HG03439 (cell line): Measurements from ENCODE around the gene ERMP1.
"Not testable (repeated sequence)": the region's sequence is repeated elsewhere in the genome, so short reads cannot be mapped to it uniquely, and the experiment has no call there.

Experiments used
- ATAC-seq: cut with Tn5 transposase; IDR thresholded peaks from one replicate; pipeline ENCODE4 v1.9.1; 2021; ENCODE audit warnings: mild to moderate bottlenecking, moderate library complexity; ENCODE audit not compliant: unreplicated experiment

The ERMP1 gene, protein sequence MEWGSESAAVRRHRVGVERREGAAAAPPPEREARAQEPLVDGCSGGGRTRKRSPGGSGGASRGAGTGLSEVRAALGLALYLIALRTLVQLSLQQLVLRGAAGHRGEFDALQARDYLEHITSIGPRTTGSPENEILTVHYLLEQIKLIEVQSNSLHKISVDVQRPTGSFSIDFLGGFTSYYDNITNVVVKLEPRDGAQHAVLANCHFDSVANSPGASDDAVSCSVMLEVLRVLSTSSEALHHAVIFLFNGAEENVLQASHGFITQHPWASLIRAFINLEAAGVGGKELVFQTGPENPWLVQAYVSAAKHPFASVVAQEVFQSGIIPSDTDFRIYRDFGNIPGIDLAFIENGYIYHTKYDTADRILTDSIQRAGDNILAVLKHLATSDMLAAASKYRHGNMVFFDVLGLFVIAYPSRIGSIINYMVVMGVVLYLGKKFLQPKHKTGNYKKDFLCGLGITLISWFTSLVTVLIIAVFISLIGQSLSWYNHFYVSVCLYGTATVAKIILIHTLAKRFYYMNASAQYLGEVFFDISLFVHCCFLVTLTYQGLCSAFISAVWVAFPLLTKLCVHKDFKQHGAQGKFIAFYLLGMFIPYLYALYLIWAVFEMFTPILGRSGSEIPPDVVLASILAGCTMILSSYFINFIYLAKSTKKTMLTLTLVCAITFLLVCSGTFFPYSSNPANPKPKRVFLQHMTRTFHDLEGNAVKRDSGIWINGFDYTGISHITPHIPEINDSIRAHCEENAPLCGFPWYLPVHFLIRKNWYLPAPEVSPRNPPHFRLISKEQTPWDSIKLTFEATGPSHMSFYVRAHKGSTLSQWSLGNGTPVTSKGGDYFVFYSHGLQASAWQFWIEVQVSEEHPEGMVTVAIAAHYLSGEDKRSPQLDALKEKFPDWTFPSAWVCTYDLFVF

DNA sequence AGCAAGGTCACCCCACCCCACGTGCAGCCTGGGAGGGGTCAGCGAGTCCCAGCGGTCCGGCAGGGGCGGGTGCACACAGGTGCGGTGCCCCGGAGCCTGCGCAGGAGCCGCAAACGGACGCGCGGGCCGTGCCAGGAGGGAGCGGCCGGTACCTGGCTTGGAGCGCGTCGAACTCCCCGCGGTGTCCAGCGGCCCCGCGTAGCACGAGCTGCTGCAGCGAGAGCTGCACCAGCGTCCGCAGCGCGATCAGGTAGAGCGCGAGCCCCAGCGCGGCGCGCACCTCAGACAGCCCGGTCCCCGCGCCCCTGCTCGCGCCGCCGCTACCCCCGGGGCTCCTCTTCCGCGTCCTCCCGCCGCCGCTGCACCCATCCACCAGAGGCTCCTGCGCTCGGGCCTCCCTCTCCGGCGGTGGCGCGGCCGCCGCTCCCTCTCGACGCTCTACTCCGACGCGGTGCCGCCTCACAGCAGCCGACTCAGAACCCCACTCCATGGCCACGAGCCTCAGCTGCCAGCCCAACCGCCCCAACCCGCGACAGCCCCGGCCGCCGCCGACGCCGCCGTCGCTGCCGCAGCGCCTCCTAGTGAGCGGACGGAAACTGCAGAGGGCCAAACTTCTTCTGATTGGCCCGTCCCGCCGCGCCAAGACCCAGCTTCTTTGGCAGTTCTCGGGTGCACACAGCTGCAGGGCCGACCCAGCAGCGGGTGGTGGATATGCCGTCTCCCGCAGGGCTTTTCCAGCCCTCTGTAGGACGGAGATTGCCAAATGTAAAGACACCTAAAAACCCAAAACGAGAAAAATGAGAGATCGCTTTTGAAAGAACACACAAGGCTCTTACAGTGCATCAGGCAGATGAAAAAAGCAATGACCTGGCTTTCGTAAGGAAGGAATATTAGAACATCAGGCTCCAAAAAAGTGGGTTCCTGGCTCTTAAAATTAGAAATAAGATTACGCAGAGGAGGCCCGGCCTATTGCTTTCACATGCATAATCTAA, at the start of gene ERMP1:
ERMP1 (minus strand) TSS at position 580 of the 992 bp plus-strand sequence; CDS start at position 490, 90 bp downstream.
- peak; percentile 89 for ATAC-seq

DNA sequence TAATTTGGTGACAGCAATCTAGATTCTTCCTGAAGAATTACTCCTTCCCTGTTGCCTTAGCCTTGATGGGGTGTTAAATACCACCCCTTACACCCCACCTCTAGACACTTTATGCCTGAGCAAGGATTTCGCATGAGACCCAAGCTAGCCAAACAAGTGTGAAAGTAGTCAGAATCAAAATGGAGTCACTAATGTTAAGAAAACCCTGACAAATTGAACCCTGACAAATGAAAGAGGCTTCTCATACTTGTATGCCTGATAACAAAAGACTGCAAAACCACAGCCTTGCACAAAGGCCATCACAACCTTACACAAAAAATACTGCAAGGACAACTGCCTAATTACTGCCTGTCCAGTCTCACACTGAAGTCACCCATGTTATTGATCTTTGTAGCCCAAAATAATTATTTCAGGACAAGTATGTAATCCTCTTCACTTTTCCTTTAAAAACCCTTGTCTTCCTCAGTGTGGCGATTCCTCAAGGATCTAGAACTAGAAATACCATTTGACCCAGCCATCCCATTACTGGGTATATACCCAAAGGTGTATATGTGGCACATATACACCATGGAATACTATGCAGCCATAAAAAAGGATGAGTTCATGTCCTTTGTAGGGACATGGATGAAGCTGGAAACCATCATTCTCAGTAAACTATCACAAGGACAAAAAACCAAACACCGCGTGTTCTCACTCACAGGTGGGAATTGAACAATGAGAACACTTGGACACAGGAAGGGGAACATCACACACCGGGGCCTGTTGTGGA, 49.5 kb upstream of the ERMP1 start:
- not testable (repeated sequence) for ATAC-seq

DNA sequence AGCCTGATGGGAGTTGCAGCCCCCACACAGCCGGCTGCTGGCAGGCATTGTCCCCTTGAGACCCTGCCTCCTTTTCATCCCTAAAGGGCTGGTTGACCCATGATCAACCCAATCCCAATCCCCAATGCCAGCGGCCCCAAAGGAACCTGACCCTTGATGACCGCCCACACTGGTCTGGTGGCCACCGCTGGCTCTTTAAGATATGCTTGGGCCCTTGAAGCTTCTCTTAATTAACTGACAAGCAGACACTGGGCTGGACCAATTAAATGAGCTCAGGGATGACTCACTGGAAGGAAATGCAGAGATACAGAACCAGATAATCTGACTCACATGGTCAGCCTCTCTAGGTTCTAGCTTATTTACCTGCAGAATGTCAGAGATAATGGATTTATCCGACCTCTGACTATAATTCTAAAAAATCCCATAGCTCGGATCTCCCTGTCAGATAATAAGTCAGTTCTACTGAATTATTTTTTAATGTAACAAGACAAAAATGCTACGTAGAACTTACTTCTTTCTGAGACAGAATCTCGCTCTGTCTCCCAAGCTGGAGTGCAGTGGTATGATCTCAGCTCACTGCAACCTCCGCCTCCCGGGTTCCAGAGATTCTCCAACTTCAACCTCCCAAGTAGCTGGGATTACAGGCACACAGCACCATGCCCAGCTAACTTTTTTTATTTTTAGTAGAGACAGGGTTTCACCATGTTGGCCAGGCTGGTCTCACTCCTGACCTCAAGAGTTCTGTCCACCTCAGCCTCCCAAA, 46.7 kb upstream of the ERMP1 start:
- no peak for ATAC-seq

DNA sequence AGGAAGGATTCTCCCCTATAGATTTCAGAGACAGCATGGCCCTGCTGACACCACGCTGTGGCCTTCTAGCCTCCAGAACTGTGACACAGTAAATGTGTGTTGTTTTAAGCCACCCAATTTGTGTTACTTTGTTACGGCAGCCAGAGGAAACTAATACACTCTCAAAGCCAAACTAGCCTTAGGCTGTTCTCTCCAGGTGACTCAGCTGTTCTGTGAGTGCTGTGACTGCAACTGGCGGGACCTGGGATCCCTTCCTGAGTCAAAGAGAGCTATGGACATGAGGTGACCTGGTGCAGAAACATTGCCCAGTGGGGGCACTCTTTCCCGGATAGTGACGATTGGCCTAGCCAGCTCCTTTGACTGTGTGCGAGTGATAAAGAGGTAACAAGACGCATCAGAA, 43.8 kb upstream of the ERMP1 start:
- ATAC-seq: no peak

DNA sequence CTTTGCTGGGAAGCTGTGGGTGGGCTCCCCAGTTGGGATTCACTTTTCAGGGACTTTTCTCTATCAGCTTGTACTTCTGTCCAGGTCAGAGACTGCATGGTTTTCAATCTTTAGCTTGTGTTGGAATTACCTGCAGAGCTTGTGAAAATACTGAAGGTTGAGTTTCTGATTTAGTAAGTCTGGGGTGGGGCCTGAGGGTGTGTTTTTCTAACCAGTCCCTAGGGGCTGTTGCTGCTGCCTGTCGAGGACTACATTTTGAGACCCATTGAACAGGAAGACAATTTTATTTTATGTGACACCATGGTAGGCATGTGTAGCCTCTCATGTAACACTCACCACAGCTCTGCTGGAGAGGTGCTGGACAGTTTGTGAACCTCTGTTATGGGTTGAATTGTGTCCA, 43.1 kb upstream of the ERMP1 start:
- ATAC-seq: no peak

DNA sequence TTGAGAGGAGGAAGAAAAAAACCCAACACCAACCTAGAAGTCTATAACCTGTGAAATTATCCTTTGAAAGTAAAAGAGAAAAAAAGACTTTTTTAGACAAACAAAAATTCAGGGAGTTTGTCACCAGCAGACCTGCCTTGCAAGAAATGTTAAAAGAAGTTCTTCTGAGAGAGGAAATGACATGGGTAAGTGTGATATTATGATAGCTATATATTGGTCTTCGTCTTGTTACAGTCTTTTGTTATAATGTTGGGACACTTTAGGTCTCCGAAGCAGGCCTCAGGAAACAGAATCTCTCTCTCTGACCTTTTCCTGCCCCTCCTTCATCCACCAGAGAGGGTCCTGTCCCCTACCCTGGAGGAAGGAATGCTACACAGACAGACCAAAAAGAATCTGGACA, 41.1 kb upstream of the ERMP1 start:
- ATAC-seq: no peak

DNA sequence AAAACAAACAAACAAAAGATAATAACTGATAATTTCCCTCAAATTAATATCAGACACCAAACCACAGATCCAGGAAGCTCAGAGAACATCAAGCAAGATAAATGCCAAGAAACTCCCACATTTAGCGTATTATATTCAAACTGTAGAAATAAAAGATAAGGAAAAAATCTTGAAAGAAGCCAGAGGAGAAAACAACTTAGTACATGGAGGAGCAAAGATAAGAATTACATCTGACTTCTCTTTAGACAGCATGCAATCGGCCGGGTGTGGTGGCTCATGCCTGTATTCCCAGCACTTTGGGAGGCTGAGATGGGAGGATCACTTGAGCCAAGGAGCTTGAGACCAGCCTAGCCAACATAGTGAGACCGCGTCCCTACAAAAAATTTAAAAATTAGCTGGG, 40.5 kb upstream of the ERMP1 start:
- no peak for ATAC-seq

DNA sequence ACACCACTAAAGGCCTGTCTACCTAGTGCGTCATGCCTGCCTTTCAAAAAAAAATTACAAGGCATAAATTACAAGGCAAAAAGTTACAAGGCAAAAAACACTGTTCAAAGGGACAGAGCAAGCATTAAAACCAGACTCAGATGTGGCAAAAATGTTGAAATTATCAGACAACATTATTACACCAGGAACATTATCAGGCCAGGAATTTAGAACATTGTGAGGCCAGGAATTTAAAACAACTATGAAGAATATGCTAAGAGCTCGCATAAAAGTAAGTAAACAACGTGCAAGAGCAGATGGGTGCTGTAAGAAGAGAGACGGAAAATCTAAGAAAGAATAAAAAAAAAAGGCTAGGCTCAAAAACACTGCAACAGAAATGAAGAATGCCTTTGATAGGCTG, 39.6 kb upstream of the ERMP1 start:
- ATAC-seq: no peak

DNA sequence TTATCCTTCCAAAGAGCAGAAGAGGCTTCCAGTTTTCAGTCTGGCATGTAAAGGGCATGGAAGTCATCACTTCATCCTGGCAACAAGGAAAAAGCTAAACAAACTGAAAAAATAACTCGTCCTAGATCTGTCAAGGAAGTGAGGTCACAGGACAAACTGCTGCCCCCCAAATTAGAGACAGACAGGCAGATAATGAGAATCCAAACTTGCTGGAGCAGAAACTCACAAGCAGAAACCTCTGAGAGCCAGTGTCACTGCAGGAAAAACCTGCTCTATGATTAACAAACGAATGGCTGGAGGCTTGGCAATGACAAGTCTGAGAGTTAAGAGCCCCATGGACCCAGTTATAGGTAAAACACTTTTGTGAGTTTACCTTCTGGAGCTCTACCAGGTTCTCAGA, 38.9 kb upstream of the ERMP1 start:
- ATAC-seq: no peak

DNA sequence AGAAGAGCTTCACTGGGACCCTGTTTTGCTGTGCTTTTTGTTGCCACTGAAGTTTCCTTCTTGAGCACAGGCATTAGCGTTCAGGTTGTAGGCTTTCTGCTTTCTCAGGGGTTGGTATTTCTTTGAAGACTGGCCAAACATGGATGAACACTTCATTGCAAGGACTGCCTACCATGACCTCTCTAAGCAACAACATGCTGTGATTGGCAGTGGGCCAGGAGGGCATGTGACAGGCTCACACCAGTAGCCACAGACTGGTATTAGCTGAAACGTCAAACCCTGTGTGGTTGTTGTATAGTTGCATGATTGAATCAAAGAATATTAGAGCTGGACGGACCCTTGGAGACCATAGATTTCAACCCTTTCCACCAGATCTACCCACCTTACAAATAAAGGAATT, 37.8 kb upstream of the ERMP1 start:
- no peak for ATAC-seq

DNA sequence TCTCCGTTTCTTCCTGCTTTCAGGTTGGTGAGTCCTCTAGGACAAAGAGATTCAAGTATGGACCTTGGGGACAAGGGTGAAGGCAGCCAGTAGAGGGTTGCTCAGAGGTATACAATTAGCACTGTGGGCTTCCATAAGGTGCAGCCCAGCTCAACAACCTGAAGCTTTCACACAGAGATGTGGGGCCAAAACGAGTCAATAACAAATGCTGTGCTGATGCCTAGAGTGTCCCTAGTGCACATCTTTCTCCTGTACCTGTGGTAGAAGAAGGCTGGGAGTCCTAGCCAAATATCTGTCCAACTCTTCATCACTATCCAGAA, 37.1 kb upstream of the ERMP1 start:
- no peak for ATAC-seq

DNA sequence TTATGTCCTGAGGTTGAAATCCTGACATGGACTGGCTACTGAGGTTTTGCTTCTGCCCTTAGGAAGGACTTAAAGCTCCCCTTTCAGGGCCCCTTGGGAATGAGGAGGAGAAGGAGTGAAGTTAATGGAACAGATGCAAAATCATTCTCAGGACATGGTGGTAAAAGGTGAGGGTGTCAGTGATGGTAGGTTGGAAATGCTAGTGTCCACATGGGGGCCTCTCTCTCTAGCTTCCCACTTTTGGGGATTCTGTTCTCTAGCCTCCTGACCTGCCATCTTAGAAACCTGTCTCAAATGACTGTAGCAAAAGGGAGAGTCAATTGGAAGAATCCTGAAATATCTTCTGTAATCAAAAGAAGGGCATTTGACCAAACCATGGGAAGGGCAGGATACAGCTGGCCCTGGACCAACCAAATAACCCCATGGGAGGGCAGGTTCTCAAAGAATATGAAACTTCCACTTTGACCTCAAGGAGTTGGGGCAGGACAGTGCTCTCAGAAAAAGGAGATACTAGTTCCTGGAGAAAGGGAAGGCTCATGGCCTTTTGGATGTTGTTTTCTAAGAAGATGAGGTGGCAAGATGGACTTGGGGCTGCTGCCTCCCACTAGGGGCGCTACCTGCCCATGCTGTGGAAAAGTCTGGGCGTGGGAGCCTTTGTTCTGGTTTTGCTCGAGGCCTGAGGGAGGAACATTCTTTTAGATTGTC, 36.5 kb upstream of the ERMP1 start:
- no peak for ATAC-seq

DNA sequence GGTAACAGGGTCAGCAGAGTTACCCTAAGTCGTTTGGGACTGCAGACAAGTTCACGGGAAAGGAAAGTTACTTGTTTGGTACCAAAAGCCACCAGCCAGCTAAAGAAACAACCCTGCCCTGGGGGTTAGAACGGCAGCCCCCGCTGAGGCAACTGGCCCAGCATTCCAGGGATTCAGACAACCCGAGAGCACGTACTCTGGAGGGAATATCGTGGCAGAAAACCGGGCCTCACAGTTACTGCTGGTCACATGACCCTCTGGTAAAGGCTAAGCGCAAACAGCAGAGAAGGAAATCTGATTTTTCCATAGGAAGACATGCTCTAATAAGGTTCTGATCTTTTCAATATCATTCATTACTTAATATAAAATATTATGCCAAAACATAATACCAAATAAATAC, 35.3 kb upstream of the ERMP1 start:
- ATAC-seq: no peak

DNA sequence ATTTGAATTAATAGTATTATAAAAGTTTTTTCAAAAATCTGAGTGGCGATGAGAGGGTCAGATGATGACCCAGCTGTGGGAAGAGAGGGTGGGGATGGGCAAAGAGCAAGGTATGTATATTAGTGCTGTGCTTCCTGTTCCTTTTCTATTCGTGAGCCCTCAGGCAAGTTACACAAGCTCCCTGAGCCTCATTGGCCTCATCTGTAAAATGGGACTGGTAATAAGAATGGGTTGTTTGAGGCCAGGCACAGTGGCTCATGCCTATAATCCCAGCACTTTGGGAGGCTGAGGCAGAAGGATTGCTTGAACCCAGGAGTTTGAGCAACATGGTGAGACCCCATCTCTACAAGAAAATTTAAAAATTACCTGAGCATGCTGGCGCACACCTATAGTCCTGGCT, 33.8 kb upstream of the ERMP1 start:
- no peak for ATAC-seq

DNA sequence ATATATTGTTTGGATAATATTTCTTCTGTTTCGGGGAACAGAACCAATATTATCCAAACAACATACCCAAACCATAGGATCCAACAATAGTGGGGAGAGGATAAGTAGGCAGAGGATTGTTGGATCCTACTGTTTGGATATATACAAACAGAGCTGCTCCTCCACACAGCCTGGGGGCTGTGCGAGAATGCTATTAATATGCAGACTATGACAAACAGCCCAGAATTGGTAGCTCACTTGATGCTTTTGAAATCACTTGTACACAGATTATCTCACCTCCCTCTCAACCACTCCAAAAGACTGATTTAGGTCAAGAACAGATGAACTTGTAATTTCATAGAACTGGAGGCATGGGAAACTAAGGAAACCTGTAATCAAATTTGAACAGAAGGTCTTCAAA, 33.4 kb upstream of the ERMP1 start:
- no peak for ATAC-seq

DNA sequence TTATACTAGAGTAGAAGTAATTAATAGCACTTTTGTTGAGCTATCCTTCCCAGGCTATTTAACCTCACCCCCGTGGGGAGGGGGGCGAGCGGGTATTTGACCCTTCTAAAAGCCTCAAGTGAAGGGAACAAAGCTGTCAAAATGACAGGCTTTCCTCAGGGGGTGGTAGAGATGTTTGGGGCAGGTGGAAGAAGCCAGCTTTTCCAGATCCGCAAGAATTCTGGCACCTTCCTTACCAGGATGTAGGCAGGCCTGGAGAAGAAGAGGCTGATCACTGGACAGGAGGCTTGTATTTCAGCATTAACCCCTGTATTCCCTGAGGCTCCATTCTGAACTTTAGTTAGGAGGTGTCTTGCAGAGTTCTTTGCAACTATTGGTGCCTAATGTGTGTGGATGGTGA, 31.5 kb upstream of the ERMP1 start:
- ATAC-seq: no peak

DNA sequence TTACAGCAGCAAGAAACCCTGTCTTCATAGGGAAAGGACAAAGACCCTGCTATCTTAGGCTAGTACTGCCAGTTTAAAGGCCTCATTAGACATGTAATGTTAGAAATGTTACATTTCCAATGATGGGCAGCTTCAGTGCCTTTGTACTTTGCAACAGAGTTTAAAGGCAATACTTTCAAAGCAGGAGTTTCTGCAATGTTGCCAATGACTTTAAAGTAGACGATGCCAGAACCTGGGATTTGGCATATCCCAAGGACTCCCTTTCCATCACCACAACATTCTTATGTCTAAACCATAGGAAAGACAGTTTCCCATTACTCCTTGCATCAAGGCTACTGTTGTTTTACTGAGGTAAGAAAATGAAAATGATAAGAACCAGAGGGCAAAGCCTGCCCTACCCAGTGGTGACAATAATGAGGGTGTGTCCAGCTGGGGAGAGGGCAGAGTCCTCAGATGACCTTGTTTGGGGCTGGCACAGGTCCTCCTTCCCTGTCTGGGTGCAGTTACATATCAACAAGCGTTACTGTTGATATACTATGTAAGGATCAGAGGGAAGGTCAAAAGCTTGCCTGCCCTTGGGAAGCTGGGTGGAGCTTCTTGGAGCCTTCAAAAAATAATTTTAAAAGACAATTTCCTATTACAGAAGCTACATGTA, 30.3 kb upstream of the ERMP1 start:
- no peak for ATAC-seq

DNA sequence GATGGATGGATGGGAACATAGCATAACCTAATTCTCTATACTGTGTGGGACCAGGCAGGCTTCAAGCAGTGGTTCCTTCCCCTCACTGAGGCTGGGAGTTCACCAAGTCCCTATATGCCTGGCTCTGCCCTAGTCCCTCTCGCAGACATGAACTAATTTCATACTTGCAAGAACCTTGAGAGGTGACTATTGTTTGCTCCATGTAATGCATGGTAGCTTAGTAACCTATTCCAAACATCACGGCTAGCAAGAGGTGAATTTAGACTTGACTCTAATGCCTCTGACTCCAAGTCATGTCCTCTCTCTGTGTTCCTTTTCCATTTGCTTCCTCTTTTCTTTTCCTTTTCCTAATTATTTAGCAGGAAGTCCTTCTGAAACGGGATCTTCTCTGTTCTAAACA, 25.9 kb upstream of the ERMP1 start:
- ATAC-seq: no peak
